ENCODE measurements around the gene DCP2. TPM values are rescaled to one million over a fixed set of nuclear protein-coding genes. Genes with fewer than 3 reads are reported as not detected.

The DCP2 gene
- total RNA-seq, 2 donors from 2014 or later, result 10.8 to 12.8 TPM

DNA sequence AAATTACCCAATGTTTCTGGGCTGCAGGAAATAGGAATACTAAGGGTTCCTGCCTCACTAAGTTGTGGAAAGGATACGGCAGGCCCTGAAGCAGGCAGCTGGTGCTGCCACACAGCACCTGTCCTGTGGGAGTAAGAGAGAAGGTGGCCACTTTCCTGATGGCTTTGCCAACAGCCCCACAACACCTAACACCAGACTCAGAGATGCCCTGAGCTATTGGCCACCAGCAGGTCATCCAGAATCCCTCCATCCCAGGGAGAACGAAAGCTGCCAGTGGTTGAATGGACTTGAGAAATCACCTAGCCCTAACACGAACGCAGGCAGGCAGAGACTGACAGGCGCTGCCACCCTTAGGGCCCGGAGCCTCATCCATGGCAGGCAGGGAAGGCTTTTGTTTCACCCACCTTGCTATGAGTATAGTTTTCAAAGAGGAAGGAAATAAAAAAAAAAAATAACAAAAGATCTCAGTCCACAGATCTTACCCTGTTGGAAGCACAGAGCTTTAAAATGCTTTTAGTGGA is 82.2 kb downstream of the DCP2 start:
- Histone ChIP-seq H3K27ac (no peak overlapping the region), H3K4me1 (peaks cover 0 to 12% of the 10 kb centered on the region in 2 donors), H3K36me3 (peaks cover 5% of the 10 kb centered on the region), H3K9me3 (no peaks in the 10 kb centered on the region), H3K4me3 (no peak overlapping the region), H3K27me3 (no peaks in the 10 kb centered on the region)
- DNase-seq (ENCODE audit: low spot score), result no peak
- TF ChIP-seq, protein P1, sequence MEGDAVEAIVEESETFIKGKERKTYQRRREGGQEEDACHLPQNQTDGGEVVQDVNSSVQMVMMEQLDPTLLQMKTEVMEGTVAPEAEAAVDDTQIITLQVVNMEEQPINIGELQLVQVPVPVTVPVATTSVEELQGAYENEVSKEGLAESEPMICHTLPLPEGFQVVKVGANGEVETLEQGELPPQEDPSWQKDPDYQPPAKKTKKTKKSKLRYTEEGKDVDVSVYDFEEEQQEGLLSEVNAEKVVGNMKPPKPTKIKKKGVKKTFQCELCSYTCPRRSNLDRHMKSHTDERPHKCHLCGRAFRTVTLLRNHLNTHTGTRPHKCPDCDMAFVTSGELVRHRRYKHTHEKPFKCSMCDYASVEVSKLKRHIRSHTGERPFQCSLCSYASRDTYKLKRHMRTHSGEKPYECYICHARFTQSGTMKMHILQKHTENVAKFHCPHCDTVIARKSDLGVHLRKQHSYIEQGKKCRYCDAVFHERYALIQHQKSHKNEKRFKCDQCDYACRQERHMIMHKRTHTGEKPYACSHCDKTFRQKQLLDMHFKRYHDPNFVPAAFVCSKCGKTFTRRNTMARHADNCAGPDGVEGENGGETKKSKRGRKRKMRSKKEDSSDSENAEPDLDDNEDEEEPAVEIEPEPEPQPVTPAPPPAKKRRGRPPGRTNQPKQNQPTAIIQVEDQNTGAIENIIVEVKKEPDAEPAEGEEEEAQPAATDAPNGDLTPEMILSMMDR (IDR thresholded peaks at IDR 0.05), result no peak

GRCh38 chr5:113059232-113060040 is 82.8 kb downstream of the DCP2 start:
- TF ChIP-seq, protein P1 (IDR thresholded peaks at IDR 0.05), result no peak
- Histone ChIP-seq H3K4me1 (peaks cover 0 to 12% of the 10 kb centered on the region in 2 donors), H3K27me3 (no peaks in the 10 kb centered on the region), H3K36me3 (peaks cover 9% of the 10 kb centered on the region), H3K9me3 (no peaks in the 10 kb centered on the region), H3K4me3 (no peak overlapping the region), H3K27ac (no peak overlapping the region)
- no peak for DNase-seq (ENCODE audit: low spot score)

- H3K27ac ChIP-seq, result no peak overlapping the region
- H3K4me1 ChIP-seq, result peaks cover 0 to 12% of the 10 kb centered on the region in 2 donors
- H3K36me3 ChIP-seq, result peaks cover 9% of the 10 kb centered on the region
- no peaks in the 10 kb centered on the region for H3K9me3 ChIP-seq
- TF ChIP-seq, protein P1 (IDR thresholded peaks at IDR 0.05), result no peak
- H3K27me3 ChIP-seq, result no peaks in the 10 kb centered on the region
- DNase-seq (ENCODE audit: low spot score), result no peak
- H3K4me3 ChIP-seq, result no peak overlapping the region
Measured at GRCh38 chr5:113060408-113061025, 83.9 kb downstream of the DCP2 start.

DNA sequence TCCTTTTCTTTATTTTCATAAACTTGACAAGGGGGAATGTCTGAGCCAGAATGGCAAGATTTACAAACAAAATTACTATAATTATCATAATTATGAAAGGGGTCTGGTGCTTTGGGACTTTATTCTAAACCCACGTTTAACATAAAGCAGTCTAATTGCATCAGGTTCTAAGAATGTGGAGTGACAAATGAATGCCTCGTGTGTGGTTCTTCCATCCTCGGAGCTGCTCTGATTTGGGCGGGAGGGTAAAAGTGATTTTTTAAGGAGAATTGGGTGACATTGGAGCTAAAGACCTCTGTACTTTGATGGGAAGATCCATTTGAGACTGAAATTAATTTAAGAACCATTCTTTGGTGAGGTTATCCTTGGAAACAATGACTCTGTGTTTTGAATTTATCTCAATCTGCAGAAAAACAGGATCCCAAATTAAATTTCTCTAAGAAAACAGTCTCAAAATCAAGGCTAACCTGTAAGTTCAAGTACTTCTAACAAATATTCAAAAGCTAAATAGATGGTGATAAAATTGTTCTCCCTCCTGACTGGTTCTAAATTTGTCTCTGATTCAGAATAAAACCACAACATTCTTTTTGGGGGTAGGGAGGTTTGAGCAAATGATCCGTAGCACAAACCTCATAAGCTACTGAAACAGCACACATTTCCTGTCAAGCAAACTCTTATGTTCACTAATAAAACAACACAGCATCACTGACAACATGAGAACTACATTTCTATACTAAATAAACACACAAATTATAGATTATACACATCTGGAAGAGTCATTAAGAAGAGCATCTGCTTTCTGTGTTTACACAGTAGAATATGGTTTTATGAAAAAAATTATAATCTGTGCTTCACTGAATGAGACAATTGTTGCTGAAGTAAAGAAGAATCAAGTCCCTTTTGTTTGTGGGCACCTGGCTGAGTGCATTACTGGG is 85.5 kb downstream of the DCP2 start:
- DNase-seq (ENCODE audit: low spot score), result no peak
- no peak overlapping the region for H3K27ac ChIP-seq
- H3K9me3 ChIP-seq, result no peaks in the 10 kb centered on the region
- no peaks in the 10 kb centered on the region for H3K27me3 ChIP-seq
- no peak overlapping the region for H3K4me3 ChIP-seq
- peaks cover 0 to 12% of the 10 kb centered on the region in 2 donors for H3K4me1 ChIP-seq
- TF ChIP-seq, protein P1 (IDR thresholded peaks at IDR 0.05), result no peak
- peaks cover 18% of the 10 kb centered on the region for H3K36me3 ChIP-seq

DNA sequence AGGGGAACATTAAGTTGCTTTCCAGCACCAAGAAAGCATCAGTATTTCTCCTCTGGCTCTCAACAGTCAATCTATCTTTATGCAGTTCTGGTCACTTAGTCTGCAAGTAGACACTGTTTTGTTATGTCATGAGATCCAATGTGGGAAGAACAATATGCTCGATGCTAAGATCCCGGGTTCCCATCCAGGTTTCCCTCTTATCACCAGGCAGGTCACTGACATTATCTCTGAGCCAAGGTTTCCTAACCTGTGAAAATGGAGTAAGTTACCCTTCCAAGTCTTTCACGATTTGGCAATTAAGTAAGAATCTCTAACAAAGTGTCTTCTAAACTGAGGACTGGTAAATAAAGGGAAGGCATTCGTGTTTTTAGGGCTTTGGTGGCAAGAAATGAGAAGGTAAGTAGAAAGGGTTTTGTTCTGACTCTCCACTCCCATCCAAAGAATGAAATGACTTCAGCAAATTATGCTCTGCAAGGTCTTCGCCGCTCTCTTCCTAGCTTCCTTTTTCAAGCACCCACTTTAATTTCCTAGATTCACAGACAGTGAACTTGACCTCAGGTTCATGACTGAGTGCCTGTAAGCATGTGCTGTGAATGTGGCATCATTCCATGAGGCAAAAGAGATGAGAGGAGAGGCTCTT is 86.4 kb downstream of the DCP2 start:
- H3K27ac ChIP-seq, result no peak overlapping the region
- H3K27me3 ChIP-seq, result no peaks in the 10 kb centered on the region
- peaks cover 25% of the 10 kb centered on the region for H3K36me3 ChIP-seq
- H3K4me1 ChIP-seq, result peaks cover 0 to 12% of the 10 kb centered on the region in 2 donors
- DNase-seq (ENCODE audit: low spot score), result no peak
- H3K9me3 ChIP-seq, result no peaks in the 10 kb centered on the region
- TF ChIP-seq, protein P1 (IDR thresholded peaks at IDR 0.05), result no peak
- no peak overlapping the region for H3K4me3 ChIP-seq
